Body of pancreas (tissue), 4 donors: Measurements from ENCODE around the gene TUBA3D. TPM values are rescaled to one million over a fixed set of nuclear protein-coding genes. Genes with fewer than 3 reads are reported as not detected.
"Not testable (repeated sequence)": the region's sequence is repeated elsewhere in the genome, so short reads cannot be mapped to it uniquely, and the experiment has no call there.

Experiments
- ATAC-seq: fragments of 150-250 bp; one replicate; pipeline ENCODE4 v1.9.1; 2016
- DNase-seq, 4 donors: peaks; one replicate each; pipeline ENCODE4 v3.0.0-alpha.2; 2019
- H3K27ac ChIP-seq, 4 donors: fragments of 200-600 bp; sonication (generic); 1 replicate in 3 of 4; 2 replicates in 1 of 4; pipeline versions ENCODE4 v1.5.1 to v1.6.1; 2016 to 2019; ENCODE audit warnings: mild to moderate bottlenecking in 1 of 4, mixed read lengths in 1 of 4, moderate library complexity in 1 of 4
- H3K27me3 ChIP-seq, 2 donors: fragments of 200-600 bp; sonication (generic); one replicate each; pipeline ENCODE4 v1.6.0; 2016; ENCODE audit warnings: mild to moderate bottlenecking in 1 of 2
- H3K36me3 ChIP-seq, 2 donors: fragments of 200-600 bp; sonication (generic); replicated peaks in 1 of 2; 2 replicates each; pipeline ENCODE4 v1.5.1; 2016; ENCODE audit warnings: low read depth in 2 of 2; ENCODE audit not compliant: insufficient read depth in 1 of 2
- H3K4me1 ChIP-seq: fragments of 200-600 bp; sonication (generic); one replicate; pipeline ENCODE4 v1.6.0; 2016
- H3K4me3 ChIP-seq, 2 donors: fragments of 200-600 bp; sonication (generic); 1 replicate in 1 of 2; 2 replicates in 1 of 2; pipeline ENCODE4 v1.5.1; 2016 to 2019
- H3K9me3 ChIP-seq, 3 donors: fragments of 200-600 bp; sonication (generic); 1 replicate in 2 of 3; 2 replicates in 1 of 3; pipeline ENCODE4 v1.5.1; 2016
- POLR2A ChIP-seq, 3 donors: fragments of 450-650 bp; IDR thresholded peaks; one replicate each; pipeline ENCODE4 v1.6.1; 2016; ENCODE audit warnings: antibody characterized with exemption in 3 of 3, mild to moderate bottlenecking in 2 of 3
- WGBS, 2 donors: methylation state at CpG; one replicate each; pipeline ENCODE4 v1.1.5; 2017; 5-methylcytosine and 5-hydroxymethylcytosine counted together
- intact Hi-C: fragments of 100-400 bp; cut with DNase I; formaldehyde crosslinking; loops from one replicate; pipeline ENCODE4 v1.15.1; 2023
- total RNA-seq, 2 donors: library from RNA; depleted of rRNA; stranded (reverse); fragments of >200 nt; gene quantifications; one replicate each; pipeline ENCODE4 v1.1.0, GENCODE V29; 2016
- TF ChIP-seq, protein P1 (sequence below), 7 experiments: fragments of 450-650 bp in 4 of 7; fragments of 200-600 bp in 3 of 7; sonication (generic) in 3 of 7; IDR thresholded peaks; one replicate each; pipeline ENCODE4 v1.5.1; 2016 to 2019; ENCODE audit warnings: antibody characterized with exemption in 7 of 7

TUBA3D gene
- total RNA-seq, 2 donors from 2014 or later: not detected

DNA sequence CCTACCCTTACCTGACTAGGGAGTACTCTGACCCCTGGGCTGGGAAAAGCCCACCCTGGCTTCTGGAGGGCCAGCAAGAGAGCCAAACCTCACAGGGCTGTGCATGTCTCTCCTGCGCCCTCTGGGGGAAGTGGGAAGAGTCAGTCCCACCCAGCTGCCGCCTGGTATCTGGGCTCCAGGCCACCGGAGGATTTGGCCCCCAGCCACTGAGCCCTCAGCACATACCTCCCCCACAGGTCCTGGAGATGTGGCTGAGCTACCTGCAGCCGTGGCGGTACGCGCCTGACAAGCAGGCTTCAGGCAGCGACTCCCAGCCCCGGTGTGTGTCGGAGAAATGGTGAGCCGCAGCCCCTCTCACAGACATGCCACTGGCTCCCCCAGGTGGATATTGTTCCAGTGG, 40.7 kb downstream of the TUBA3D start:
- H3K36me3 ChIP-seq, H3K9me3 ChIP-seq, intact Hi-C loops, H3K27me3 ChIP-seq, H3K27ac ChIP-seq, H3K4me1 ChIP-seq, H3K4me3 ChIP-seq: not testable (repeated sequence)
- peak; percentile 17 for ATAC-seq
- peak in 2 of 4 donors; percentile 22 to 48 for DNase-seq
- TF ChIP-seq, protein P1, sequence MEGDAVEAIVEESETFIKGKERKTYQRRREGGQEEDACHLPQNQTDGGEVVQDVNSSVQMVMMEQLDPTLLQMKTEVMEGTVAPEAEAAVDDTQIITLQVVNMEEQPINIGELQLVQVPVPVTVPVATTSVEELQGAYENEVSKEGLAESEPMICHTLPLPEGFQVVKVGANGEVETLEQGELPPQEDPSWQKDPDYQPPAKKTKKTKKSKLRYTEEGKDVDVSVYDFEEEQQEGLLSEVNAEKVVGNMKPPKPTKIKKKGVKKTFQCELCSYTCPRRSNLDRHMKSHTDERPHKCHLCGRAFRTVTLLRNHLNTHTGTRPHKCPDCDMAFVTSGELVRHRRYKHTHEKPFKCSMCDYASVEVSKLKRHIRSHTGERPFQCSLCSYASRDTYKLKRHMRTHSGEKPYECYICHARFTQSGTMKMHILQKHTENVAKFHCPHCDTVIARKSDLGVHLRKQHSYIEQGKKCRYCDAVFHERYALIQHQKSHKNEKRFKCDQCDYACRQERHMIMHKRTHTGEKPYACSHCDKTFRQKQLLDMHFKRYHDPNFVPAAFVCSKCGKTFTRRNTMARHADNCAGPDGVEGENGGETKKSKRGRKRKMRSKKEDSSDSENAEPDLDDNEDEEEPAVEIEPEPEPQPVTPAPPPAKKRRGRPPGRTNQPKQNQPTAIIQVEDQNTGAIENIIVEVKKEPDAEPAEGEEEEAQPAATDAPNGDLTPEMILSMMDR (IDR thresholded peaks at IDR 0.05): peak in 1 of 7 experiments; percentile 15
- WGBS, 2 donors: 74% methylated on average over 5 to 10 of the region's 11 CpGs

DNA sequence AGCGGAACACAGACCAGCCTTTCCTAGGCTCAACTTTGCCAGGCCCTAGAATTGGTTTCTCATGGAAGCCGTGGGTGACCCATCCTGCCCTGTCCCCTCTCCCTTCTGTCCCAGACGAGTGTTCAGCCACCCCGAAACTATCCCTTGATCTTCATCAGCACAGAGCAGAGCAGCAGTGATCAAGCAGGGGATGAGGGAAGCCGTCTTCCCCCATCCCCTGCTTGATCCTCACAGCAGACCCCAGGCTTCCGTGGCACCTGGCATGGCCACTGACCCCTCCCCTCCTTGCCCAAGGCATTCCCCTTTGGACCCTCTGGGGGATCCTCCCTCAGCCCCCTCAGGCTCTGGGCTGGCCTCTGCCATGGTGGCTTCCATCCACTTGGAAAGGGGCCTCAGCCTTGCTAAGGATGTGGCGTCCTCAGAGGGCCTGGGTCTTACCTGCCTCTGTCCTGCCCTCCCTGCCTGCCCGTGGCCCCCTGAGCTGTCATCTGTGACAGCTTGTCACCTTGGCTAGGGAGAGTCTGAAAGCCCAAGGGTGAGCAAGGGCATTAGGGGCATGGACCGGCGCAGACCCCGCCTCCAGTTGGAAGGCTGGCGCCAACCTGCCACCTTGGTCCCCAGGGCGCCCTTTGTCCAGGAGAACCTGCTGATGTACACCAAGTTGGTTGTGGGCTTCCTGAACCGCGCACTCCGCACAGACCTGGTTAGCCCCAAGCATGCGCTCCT, 41.4 kb downstream of the TUBA3D start:
- no peak for DNase-seq
- no peak for TF ChIP-seq POLR2A (IDR thresholded peaks at IDR 0.05)
- TF ChIP-seq, protein P1 (IDR thresholded peaks at IDR 0.05): no peak
- ATAC-seq: no peak
- intact Hi-C loops: no loop called here
- H3K9me3 ChIP-seq: no peaks in the 10 kb centered on the region
- H3K27me3 ChIP-seq: no peaks in the 10 kb centered on the region
- H3K27ac ChIP-seq: no peak overlapping the region
- peaks cover 0 to 8% of the 10 kb centered on the region in 2 donors for H3K36me3 ChIP-seq
- H3K4me3 ChIP-seq: no peak overlapping the region
- no peaks in the 10 kb centered on the region for H3K4me1 ChIP-seq
- 89 to 93% methylated on average over 3 to 17 of the region's 17 CpGs for WGBS, 2 donors

DNA sequence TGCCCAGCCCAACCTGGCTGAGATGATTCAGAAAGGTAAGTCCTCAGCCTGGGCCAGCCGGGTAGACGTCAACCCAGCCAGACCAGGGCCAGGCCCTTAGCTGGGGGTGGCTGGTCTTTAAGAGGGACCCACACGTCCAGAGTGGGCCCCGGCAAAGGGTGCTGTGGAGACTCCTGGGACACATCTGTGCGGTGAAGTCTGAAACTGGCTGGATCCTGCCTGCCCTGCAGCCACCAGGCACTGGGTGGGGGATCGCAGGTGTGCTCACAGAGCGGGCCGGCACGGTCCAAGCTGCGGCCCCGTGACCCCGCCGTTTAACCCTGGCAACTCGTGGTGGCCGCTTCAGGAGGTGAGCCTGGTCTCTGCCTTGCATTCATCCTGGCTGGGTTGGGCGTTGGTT, 41.9 kb downstream of the TUBA3D start:
- H3K4me3 ChIP-seq, H3K36me3 ChIP-seq, H3K27ac ChIP-seq, H3K9me3 ChIP-seq, ATAC-seq, H3K4me1 ChIP-seq, DNase-seq, intact Hi-C loops, H3K27me3 ChIP-seq: not testable (repeated sequence)
- 92% methylated on average over 16 of the region's 16 CpGs; no CpG with 5 or more reads in 1 of the 2 donors for WGBS, 2 donors

DNA sequence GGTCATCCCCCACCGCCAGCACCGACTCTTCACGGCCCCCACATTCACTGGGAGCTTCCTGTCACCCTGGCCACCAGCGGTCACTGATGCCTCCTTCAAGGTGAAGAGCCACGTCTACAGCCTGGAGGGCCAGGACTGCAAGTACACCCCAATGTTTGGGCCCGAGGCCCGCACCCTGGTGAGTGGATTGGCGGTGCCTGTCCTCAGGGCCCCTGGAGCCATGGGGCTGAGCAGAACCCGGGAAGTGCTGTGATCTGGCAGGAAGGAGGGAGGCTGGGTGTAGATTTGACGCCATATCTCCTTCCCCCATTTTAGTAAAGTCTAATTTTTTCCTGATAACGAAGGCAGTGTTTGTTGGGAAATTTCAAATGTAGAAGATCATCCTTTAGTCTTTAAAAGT, 42.6 kb downstream of the TUBA3D start:
- H3K27me3 ChIP-seq, H3K4me1 ChIP-seq, ATAC-seq, H3K9me3 ChIP-seq, H3K27ac ChIP-seq, H3K36me3 ChIP-seq, intact Hi-C loops, DNase-seq, H3K4me3 ChIP-seq: not testable (repeated sequence)
- WGBS, 2 donors: 89 to 95% methylated on average over 1 to 8 of the region's 11 CpGs

DNA sequence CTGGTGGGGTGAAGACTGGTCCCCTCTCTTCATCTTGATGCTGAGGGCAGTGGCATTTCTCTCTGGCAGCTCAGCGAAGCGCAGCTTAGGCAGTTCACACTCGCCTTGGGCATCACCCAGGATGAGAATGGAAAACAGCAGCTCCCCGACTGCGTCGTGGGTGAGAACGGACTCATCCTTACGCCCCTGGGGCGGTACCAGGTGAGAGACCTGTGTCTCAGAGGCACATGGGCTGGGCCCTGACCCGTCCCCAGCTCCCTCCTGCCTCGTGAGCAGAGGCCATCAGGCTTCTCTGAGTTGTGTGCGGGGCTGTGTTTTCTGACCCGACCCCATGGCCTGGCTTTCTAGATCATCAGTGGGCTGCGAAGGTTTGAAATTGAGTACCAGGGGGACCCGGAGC, 43.5 kb downstream of the TUBA3D start:
- intact Hi-C loops: no loop called here
- Histone ChIP-seq H3K4me1 (no peaks in the 10 kb centered on the region), H3K27ac (no peak overlapping the region), H3K4me3 (no peak overlapping the region), H3K27me3 (no peaks in the 10 kb centered on the region), H3K9me3 (no peaks in the 10 kb centered on the region), H3K36me3 (peaks cover 0 to 8% of the 10 kb centered on the region in 2 donors)
- DNase-seq (no peak), ATAC-seq (no peak)
- TF ChIP-seq, protein P1 (IDR thresholded peaks at IDR 0.05): no peak
- TF ChIP-seq POLR2A (IDR thresholded peaks at IDR 0.05): no peak
- WGBS, 2 donors: 94 to 95% methylated on average over 6 to 15 of the region's 15 CpGs

DNA sequence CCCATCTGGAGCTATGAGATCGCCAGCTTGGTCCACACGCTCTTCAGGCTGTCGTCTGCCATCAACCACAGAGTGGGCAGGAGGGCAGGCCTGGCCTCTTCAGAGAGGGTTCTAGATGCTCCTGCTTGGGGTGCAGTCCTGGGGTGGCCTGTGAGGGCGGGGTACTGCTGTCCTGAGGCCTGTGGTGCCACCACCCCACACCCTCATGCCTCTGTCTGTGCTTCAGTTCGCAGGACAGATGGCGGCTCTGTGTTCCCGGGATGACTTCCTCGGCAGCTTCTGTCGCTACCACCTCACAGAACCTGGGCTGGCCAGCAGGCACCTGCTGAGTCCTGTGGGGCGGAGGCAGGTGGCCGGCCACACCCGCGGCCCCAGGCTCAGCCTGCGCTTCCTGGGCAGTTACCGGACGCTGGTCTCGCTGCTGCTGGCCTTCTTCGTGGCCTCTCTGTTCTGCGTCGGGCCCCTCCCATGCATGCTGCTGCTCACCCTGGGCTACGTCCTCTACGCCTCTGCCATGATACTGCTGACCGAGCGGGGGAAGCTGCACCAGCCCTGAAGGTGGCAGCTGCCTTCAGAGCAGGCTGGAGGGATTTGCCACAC, 44.1 kb downstream of the TUBA3D start:
- 82 to 96% methylated on average over 4 to 9 of the region's 24 CpGs for WGBS, 2 donors
- H3K4me1 ChIP-seq, DNase-seq, ATAC-seq, H3K36me3 ChIP-seq, intact Hi-C loops, H3K9me3 ChIP-seq, H3K27me3 ChIP-seq, H3K4me3 ChIP-seq, H3K27ac ChIP-seq: not testable (repeated sequence)
